GM19239 (cell line): Measurements from ENCODE around the gene ACOT11.

Experiments
- DNase-seq: peaks from one replicate; pipeline ENCODE4 v3.0.0; 2011; ENCODE audit warnings: low spot score; ENCODE audit not compliant: insufficient read length
- FAIRE-seq: peaks from 2 replicates; lab custom pipeline; 2011; peaks lifted over from hg19 to GRCh38; lab: Jason Lieb, UNC

ACOT11 gene

DNA sequence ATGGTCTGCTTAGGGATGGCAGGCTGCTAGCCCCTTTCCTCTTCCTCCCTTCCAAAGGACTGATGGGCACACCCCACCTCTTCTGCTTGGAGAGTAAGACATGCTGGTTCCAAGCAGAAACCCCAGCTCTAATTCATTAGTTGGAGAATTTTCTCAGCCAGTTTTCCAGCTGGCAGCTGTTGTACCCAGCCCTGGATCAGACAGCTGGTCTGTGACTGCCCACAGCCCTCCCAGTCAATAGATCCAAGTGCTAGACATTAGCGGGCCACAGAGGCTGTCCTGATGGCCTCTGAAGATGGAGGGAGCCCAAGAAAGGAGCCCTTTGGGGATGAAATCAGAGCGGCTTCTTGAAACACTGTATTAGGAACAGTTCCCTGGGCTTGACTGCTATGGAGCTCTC lies 35.8 kb downstream of the ACOT11 start:
- no peak for FAIRE-seq

DNA sequence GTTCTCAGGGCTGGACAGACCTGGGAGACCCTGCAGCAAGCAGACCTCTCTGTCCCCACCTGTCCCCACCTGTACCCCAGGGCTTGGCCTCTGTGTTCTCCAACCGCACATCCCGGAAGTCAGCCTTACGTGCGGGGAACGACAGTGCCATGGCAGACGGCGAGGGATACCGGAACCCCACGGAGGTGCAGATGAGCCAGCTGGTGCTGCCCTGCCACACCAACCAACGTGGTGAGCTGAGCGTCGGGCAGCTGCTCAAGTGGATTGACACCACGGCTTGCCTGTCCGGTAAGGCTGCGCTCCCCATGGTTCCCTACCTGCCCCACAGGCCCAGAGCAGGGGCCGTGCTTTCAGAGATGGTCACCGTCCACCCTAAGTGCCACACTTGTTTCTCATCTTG lies 36.5 kb downstream of the ACOT11 start:
- DNase-seq, result no peak
- no peak for FAIRE-seq

More for the DNA sequence above, 35.8 kb downstream of the ACOT11 start:
- no peak for DNase-seq

DNA sequence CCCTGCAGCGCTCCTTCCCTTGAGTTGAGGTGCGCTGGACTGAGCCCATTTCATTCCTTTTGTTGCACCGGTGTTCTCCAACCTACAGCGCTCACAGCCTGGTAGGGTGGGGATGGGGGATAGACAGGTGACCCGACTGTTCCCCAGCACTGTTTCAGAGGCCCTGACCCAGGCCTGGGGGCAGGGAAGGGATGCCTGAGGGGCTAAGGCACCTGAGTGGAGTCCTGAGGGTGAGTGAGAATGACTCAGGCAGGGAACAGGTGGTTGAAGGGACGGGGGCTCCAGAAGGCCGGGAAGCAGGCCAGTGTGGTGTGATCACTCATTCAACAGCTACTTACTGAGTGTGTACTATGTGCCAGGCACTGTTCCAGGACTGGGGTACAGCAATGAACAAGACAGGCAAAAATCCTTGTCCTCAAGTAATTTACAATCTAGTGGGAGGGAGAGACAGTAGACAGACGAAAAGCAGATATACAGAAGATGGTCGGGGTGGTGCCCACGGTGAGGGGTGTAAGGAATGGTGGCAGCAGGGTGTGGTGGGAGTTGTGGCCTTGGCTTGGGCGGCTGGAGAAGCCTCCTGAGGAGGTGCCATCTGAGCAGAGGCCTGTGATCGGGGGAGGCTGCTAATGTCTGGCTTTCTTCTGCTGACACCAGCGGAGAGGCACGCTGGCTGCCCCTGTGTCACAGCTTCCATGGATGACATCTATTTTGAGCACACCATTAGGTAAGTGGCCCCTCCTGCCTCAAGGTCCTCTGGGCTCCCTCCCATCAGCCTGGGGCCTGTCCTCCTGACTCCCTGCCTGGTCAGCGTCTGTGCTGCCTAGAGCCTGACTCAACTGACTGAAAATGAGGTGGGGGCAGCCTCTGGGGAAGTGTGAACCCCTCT lies 37.4 kb downstream of the ACOT11 start:
- DNase-seq (no peak), FAIRE-seq (no peak)

DNA sequence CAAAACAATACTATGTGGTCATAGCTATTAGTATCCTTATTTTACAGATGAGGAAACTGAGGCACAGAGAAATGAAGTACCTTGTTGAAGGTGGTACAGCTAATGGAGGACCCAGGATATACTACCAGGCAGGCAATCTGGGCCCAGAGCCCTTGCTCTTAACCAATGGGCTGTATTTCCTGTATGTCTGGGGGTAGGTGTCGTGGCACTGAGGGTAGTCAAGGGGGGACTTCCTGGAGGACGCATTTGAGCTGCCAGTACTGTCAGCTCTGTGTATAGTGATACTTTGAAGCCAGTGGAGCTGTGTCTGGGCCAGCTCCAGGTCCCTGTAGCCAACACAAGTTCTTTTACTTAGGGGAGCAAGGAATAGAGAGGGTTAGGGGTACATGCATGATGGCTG lies 40.3 kb downstream of the ACOT11 start:
- DNase-seq (no peak), FAIRE-seq (no peak)

DNA sequence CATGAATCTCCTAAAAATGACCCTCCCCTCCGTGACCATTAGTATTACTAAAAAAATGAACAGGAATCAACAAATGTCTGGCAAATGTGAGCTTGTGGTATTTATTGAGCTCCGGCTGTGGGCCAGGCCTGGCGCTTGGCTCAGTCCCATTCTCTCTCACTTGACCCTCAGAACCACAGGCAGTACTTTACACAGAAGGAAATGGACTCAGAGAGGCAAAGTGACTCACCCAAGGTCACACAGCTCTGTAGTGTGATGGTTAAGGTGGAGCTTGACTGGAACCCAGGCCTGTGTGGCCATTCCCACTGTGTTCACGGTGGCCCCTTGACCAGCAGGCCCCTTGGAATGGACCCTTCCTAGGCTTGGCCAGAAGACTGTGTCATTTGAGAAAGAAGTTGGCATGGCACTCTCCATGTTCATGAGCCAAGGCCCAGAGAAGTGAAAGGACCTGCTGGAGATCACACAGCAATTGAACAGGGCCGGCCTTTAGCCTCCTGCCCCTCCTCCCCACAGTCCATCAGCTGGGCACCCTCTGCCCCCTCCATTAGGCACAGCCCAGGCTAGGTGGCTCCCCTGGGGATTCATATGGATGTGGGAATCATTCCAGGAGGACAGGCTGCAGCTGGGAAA lies 43.2 kb downstream of the ACOT11 start:
- DNase-seq (no peak), FAIRE-seq (no peak)

DNA sequence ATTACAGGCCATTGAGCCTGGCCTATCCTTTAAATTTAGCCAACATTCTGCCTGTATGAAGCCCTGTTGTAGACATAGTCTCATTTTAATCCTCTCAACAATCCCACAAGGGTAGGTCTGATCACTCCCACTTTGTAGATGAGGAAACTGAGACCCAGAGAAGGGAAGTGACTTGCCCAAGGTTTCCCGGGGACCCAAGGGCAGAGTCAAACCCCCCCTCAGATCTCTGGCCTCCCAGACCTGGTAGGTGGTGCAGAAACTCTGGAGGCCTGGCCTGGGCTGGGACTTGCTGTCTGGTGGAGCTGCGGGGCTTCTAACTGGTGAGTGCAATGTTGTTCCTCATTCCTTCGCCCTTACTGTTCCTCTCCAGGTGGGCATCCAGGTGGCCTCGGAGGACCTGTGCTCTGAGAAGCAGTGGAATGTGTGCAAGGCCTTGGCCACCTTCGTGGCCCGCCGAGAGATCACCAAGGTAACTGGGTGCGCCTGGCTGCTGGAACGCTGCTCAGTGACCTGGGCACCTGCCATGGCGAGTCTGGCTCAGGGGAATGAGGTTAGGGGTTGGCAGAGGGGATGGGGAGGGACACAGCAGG lies 45.6 kb downstream of the ACOT11 start:
- FAIRE-seq (no peak), DNase-seq (no peak)

DNA sequence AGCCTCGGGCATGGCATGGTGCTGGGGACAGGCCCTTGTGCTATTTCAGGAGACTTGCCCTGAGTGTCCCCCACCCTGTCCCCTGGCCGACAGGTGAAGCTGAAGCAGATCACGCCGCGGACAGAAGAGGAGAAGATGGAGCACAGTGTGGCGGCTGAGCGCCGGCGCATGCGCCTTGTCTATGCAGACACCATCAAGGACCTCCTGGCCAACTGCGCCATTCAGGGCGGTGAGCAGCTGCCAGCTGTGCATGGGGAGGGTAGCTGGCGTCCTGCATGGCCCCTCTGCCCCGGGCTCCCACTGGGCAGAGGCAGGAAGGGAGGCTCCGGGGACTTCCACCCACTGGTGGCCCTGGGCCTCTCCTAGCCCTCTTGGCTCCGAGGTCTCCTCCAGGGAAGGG lies 46.4 kb downstream of the ACOT11 start:
- no peak for DNase-seq
- FAIRE-seq, result no peak

DNA sequence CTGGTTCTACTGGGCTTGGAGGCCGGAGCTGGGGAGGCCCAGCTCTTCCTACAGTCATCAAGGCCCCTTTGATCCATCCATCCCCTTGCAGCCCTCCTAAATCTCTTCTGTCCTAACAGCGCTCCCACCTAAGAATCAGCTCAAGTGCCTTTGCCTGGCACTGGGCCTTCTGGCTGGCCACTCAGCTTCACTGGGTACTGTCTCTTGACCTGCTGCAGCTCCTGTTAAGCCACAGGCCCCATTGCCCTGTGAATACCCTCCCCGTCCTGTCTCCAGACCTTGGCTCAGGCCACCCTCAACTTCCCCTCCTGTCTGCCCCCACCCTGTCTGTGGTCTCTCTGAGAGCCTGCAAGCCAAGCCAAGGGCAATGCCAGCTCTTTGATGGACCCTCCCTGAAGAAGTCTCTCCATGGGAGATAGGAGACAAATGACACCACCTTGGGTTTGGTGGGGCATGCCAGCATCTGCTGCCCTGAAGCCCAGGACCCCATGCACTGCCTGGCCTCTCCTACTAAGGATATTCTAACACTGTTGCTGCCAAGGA lies 48.0 kb downstream of the ACOT11 start:
- FAIRE-seq, result no peak
- no peak for DNase-seq

DNA sequence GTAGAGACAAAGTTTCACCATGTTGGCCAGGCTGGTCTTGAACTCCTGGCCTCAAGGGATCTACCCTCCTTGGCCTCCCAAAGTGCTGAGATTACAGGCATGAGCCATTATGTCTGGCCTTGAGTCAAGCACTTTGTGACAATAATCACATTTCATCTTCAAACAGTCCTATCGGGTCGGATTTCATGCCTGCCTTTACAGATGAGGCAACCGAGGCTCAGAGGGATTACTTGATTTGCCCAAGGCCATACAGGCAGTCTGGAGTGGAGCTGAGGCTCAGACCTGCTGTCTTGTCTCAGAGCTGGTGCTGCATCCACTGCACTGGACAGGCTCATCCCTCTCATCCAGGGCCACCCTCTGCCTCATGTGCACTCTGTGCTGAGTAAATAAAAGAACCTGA lies 48.7 kb downstream of the ACOT11 start:
- FAIRE-seq, result no peak
- DNase-seq, result no peak

DNA sequence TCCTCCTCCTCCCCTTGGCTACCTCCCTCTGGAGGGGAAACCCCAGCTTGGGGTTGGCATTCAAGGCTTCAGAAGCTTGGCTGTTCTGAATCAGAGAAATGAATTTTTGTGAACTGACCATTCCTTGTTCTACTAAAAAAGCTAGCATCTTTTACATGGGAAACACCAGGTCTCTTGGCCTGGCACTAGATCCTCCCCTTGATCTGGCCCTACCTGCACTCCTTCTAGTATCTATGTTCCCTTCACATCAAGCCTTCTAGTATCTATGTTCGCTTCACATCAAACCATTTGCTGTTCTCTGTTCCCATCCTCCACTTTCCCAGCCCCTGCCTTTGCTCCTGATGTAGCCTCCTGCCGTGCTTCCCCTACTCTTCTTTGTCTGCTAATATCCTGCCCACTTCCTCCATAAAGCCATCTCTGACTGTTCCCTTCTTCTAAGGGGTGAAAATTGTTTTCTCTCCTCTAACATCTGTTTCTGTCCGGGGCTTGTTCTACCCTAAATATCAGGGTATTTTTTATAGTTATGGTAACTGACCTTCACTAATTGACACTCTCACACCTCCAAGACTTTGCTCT lies 49.5 kb downstream of the ACOT11 start:
- no peak for FAIRE-seq
- DNase-seq, result no peak

DNA sequence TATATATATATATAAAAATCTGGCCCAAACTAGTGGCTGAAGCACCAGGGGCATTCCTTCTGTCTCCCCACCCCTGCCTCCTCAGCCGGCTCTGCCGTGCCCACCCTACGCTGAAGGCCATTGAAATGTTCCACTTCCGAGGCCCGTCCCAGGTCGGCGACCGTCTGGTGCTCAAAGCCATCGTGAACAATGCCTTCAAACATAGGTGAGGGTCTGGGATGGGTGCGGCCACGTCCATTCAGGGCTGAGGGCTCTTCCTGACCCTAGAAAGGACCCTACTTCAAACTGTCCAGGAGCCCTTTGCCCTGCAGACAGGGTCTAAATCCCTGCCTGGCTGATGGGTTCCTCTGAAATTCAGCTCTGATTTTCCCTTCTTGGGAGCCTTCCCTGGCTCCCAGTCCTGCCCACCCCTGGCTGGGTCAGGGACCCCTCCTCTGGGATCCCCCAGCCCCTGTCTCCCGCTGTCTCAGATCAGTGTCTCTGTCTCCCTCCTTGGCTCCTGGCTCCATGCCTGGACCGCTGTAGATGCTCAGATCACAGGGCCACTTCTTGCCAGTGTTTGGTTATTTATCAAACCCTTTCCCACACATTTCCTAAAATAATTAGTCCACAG lies 51.3 kb downstream of the ACOT11 start:
- no peak for DNase-seq
- FAIRE-seq, result no peak

DNA sequence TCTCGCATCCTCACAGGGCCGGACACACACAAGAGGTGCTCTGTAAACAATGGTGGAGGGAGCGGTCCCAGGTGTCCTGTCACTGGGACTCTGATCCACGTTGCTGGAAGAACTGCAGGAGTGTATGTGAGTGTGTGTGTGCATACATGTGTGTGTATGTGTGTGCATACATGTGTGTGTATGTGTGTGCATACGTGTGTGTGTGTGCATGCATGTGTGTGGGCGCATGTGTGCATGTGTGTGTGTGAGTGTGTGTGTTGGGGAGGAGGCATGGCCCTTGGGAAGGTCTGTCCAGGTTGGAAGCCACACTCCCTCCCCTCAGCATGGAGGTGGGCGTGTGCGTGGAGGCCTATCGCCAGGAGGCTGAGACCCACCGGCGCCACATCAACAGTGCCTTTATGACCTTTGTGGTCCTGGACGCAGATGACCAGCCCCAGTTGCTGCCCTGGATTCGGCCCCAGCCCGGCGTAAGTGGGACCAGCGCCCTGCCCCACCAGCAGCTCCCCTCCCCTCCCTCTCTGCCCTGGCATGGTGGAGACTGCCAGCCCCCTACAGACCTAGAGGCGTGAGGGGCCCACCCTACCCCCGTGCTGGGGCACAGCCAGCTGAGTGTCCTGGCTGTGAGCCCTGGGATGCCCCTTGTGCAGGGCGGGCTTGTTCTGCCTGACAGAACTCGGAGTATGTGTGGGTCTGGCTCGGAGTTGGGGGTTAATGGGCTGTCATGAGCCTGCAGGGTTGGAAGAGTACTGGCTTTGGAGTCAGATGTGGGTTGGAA lies 53.1 kb downstream of the ACOT11 start:
- FAIRE-seq, result no peak
- no peak for DNase-seq

DNA sequence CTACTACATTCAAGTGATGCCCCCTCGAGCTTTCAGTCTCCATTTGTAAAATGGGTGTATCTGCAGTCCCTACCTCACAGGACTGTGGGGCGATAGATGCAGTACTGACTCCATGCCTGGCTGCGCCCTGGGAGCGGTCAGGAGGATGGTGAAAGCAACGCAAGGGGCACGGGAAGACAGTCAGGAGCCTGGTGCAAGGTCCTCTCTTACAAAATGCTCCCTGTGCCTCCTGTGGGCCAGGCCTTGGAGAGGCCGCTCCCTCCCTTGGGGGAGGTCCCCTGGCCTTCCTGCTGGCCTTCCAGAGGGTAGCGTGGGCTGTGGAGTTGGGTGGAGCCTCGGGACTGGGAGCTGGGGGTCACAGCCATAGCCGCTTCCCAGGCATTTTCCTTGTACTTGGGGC lies 53.7 kb downstream of the ACOT11 start:
- DNase-seq (no peak), FAIRE-seq (no peak)

DNA sequence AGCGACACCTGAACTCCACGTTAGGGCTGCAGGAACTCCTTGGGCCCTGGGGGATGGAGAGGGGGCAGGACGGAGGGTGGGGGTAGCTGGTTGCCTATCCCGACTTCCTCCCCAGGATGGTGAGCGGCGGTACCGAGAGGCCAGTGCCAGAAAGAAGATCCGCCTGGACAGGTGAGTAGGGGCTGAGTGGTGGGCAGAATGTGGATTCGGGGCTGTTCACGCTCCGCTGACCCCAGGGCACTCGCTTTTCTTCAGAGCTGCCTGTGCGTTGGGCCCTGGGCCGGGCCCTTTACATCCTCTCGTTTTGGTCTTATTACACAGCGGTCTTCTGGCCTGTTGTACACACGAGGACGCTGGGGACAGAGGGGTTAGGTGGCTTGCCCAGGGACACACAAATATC lies 54.5 kb downstream of the ACOT11 start:
- FAIRE-seq (no peak), DNase-seq (no peak)

DNA sequence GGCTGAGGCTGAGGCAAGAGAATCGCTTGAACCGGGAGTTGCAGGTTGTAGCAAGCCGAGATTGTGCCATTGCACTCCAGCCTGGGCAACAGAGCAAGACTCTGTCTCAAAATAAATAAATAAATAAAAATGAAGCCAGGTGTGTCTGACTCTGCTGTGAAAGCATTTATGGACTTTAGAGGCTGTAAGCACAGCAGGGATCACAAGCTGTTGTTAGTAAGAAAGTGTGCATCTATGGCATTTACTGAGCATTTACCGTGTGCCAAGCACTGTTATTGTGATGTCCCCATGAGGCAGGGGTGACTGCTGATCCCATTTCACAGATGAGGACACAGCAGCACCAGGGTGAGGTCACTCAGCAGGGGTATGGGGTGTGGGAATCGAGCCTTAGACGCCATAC lies 55.2 kb downstream of the ACOT11 start:
- FAIRE-seq (no peak), DNase-seq (no peak)

DNA sequence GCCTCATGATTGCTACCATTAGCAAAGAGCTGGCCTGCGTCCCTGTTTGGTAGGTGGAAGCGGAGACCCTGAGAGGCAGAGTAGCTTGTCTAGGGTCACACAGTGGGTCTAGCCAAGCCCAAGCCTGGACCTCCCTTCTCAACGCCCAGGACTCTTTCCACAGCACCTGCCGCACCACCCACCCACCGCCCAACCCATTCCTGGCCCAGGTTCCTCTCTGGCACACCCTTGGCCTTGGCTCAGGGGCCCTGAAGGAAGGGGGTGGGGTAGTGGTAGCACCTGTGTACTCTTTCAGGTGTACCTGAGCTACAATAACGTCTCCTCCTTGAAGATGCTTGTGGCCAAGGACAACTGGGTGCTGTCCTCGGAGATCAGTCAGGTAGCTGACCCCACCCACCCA lies 56.0 kb downstream of the ACOT11 start:
- DNase-seq (no peak), FAIRE-seq (no peak)

DNA sequence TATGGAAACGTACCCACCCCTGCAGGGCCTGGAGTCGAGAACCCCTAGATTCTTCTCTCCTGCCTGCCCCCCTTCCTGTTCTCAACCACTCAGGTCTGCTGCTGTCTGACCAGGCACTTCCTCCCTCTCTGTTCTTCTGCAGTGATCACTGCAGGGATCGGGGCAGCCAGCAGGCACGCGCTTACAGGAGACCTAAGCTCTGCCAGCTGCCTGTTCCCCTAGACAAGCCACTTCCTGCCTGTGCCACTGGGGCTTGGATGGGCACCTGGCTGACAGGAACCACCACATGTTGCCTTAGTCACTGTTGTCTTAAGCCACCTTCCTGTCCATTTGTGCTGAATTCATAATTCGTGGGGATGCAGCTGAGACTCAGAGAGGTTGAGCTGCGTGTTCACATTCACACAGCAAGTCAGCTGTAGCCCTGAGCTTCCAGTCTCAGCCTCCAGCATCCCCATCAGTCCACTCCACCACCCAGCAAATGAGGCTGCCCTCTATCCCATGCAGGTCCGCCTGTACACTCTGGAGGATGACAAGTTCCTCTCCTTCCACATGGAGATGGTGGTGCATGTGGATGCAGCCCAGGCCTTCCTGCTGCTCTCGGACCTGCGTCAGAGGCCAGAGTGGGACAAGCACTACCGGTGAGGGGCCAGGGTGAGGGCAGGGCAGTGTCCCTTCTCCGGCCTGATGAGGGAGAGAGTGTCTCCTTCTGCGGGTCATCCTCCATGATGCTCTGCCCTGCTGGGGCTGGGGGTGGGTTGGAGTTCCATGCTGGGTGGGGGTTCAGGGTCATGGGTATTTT lies 56.7 kb downstream of the ACOT11 start:
- no peak for DNase-seq
- peak; percentile 21 for FAIRE-seq

DNA sequence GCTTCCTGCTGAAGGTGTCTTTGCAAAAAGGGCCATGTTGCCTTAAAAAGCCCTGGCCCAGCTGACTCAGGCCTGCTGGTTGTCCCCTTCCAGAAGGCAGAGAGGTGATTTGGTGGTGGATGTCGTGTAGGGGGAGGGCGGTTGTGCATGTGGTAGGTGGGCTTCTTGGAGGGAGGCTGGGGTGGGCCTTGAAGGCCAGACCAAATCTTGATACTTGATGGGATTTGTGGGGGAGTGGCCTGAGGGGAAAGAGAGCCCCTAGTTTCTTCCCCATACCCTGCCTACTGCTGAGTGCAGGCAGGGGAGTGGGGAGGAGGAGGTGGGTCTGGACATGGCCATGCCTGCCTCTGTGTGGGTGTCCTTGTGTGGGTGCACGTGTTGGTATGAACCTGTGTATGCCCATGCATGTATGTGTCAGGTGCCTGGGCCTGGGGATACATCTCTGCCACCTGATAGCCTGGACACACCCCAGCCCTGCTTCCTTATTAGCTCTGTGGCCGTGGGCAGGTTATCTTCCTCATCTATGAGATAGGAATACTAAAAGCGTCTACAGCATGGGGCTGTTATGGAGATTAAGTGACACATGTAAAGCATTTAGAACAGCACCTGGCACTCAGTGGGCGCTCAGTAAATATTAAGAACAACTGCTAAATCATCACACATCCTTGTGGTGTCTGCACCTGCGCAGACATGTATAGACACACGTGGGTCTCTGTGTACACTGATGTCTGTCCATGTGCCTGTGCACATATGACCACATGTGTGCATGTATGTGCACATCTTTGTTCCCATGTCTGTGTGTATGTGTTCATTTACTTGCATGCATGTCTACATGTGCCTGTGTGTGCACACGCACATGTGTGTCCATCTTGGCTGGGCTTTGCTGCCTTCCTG lies 58.3 kb downstream of the ACOT11 start:
- no peak for FAIRE-seq

More for the DNA sequence above, 58.3 kb downstream of the ACOT11 start:
- DNase-seq, result no peak
